Neutrophil (primary cell): Measurements from ENCODE around the gene SLC5A3.

Experiments used
- H3K27ac ChIP-seq: fragments of 200-600 bp; sonication (generic); 2 replicates; pipeline ENCODE4 v1.5.1; 2016; ENCODE audit warnings: mild to moderate bottlenecking, moderate library complexity
- H3K27me3 ChIP-seq: fragments of 200-600 bp; sonication (generic); 2 replicates; pipeline ENCODE4 v1.6.0; 2016; ENCODE audit warnings: mild to moderate bottlenecking
- H3K36me3 ChIP-seq: fragments of 200-600 bp; sonication (generic); 2 replicates; pipeline ENCODE4 v1.5.1; 2017
- H3K4me1 ChIP-seq, 2 experiments: fragments of 200-600 bp in 1 of 2; sonication (generic) in 1 of 2; 1 replicate in 1 of 2; 2 replicates in 1 of 2; pipeline versions ENCODE4 v1.5.1 to v1.6.1; 2013 to 2016; ENCODE audit warnings: low read depth in 1 of 2, low read length in 1 of 2, mild to moderate bottlenecking in 1 of 2, moderate library complexity in 1 of 2; ENCODE audit not compliant: control insufficient read depth in 1 of 2, insufficient read depth in 1 of 2
- H3K4me3 ChIP-seq, 2 experiments: fragments of 200-600 bp in 1 of 2; sonication (generic) in 1 of 2; 1 replicate in 1 of 2; 2 replicates in 1 of 2; pipeline ENCODE4 v1.5.1; 2013 to 2016; ENCODE audit warnings: low read depth in 1 of 2, low read length in 1 of 2, mild to moderate bottlenecking in 1 of 2, moderate library complexity in 1 of 2
- H3K9me3 ChIP-seq: fragments of 200-600 bp; sonication (generic); 2 replicates; pipeline ENCODE4 v1.5.1; 2016
- CTCF ChIP-seq: fragments of 200-600 bp; sonication (generic); IDR thresholded peaks from 2 replicates; pipeline ENCODE4 v1.5.1; 2016; ENCODE audit warnings: antibody characterized with exemption

SLC5A3 gene

GRCh38 chr21:34073749-34074282 lies 438 bp downstream of the SLC5A3 start:
- H3K4me1 ChIP-seq: peaks cover 29 to 35% of the 10 kb centered on the region in 2 experiments
- peak overlapping the region; percentile 73 to 81 for H3K4me3 ChIP-seq
- H3K36me3 ChIP-seq: no peaks in the 10 kb centered on the region
- H3K27me3 ChIP-seq: peaks cover 7% of the 10 kb centered on the region
- TF ChIP-seq CTCF: no peak
- H3K27ac ChIP-seq: peak overlapping the region; percentile 86
- H3K9me3 ChIP-seq: no peaks in the 10 kb centered on the region

- no peak for TF ChIP-seq CTCF
- peaks cover 29 to 35% of the 10 kb centered on the region in 2 experiments for H3K4me1 ChIP-seq
- peak overlapping the region; percentile 59 to 81 for H3K4me3 ChIP-seq
- no peaks in the 10 kb centered on the region for H3K9me3 ChIP-seq
- peak overlapping the region; percentile 52 for H3K27ac ChIP-seq
- H3K27me3 ChIP-seq: peaks cover 7% of the 10 kb centered on the region
- no peaks in the 10 kb centered on the region for H3K36me3 ChIP-seq
Observed at GRCh38 chr21:34074283-34075090, 1.1 kb downstream of the SLC5A3 start.

- H3K4me1 ChIP-seq: peaks cover 29 to 35% of the 10 kb centered on the region in 2 experiments
- no peaks in the 10 kb centered on the region for H3K9me3 ChIP-seq
- H3K36me3 ChIP-seq: no peaks in the 10 kb centered on the region
- TF ChIP-seq CTCF: no peak
- H3K27ac ChIP-seq: no peak overlapping the region
- peak overlapping the region in 1 of 2 experiments; percentile 81 for H3K4me3 ChIP-seq
- H3K27me3 ChIP-seq: peaks cover 7% of the 10 kb centered on the region
Observed at GRCh38 chr21:34075091-34075425, 1.7 kb downstream of the SLC5A3 start.

GRCh38 chr21:34075760-34076660 lies 2.6 kb downstream of the SLC5A3 start:
- no peak for TF ChIP-seq CTCF
- peaks cover 29 to 35% of the 10 kb centered on the region in 2 experiments for H3K4me1 ChIP-seq
- H3K27me3 ChIP-seq: peaks cover 7% of the 10 kb centered on the region
- H3K27ac ChIP-seq: no peak overlapping the region
- H3K9me3 ChIP-seq: no peaks in the 10 kb centered on the region
- no peak overlapping the region for H3K4me3 ChIP-seq
- no peaks in the 10 kb centered on the region for H3K36me3 ChIP-seq

- no peaks in the 10 kb centered on the region for H3K36me3 ChIP-seq
Observed at GRCh38 chr21:34076835-34077234, 3.5 kb downstream of the SLC5A3 start.

More at GRCh38 chr21:34076835-34077234, 3.5 kb downstream of the SLC5A3 start:
- H3K27ac ChIP-seq: no peak overlapping the region
- H3K4me3 ChIP-seq: no peak overlapping the region
- peaks cover 29 to 35% of the 10 kb centered on the region in 2 experiments for H3K4me1 ChIP-seq
- H3K27me3 ChIP-seq: peaks cover 7% of the 10 kb centered on the region
- no peak for TF ChIP-seq CTCF
- no peaks in the 10 kb centered on the region for H3K9me3 ChIP-seq
